ENCODE measurements around the gene AURKAIP1.

AURKAIP1 gene

DNA sequence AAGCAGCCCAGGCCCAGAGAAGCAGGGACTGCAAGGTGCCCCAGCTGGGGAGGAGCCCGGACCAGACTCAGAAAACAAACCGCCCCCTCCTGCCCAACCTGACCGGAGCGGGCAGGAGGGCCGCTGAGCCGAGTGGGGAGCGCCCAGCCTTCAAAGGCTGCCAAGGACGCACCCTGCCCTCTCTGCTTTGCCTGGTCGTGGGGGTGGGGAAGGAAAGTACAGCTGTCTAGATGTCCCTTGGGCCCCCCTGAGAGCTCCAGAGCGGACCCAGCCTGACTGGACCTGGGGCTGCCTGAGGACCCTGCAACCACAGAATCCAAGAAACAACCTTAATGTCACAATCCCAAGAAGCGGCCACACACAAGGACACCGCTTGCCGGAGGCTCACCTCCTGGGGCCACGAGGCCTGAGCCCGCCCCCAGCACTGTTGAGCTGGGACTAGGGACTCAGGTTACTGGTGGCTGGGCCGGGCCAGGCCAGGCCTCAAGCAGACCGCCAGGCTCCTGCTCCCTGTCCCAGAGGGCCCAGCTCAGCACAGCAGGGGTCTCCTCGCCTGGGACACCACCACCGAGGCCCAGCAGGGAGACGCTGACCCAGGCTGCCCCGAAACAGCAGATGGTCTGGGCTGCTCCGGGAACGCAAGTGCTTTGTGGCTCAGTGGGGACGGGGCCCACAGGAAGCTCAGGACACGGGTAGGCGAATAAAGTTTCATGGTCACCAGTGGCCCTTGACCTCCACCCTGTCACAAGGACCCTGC lies 27.2 kb downstream of the AURKAIP1 start:
- DNase-seq (ENCODE audit: low spot score), result no peak

DNA sequence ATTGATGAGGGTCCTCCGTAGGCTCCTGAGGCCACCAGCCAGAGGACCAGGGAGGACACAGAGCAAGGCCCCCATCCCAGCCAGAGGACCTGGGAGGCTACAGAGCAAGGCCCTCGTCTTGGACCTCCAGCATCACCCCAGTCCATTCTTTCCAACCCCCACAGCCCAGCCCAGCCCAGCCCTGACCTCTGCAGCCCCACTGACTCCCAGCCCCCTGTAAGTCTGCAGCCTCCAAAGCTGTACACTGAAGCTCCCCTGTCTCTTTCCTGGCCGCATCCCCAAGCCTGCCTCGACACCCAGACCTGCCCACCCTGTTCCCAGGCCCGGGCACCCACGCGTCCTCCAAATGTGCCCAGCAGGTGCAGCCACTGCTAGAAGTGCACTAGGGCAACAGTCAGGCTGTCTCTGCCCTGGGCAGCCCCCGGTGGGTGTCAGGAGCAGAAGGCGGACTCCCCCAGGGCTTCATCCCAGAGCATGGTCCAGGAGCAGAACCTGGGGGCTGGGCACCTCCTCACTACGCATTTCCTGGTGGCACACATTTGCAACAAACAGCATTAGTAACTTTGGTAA lies 27.9 kb downstream of the AURKAIP1 start:
- no peak for DNase-seq (ENCODE audit: low spot score)

DNA sequence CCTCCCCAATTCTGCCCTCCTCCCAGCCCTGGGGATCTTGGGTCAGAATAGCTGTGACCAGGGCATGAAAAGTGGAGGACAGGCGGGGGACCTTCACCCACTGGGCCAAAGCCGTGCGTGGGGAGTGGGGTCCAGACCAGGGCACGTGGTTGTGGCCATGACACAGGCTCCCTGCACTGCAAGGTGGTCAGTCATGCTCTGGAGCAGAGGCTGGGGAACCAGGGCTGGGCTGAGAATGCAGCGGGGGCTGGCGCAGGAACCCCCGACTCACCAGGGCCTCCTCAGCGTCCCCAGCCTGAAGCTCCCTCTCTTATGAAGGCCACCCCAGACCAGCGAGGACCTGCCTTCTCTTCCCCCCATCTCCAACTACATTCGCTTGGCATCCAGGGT lies 28.5 kb downstream of the AURKAIP1 start:
- no peak for DNase-seq (ENCODE audit: low spot score)

DNA sequence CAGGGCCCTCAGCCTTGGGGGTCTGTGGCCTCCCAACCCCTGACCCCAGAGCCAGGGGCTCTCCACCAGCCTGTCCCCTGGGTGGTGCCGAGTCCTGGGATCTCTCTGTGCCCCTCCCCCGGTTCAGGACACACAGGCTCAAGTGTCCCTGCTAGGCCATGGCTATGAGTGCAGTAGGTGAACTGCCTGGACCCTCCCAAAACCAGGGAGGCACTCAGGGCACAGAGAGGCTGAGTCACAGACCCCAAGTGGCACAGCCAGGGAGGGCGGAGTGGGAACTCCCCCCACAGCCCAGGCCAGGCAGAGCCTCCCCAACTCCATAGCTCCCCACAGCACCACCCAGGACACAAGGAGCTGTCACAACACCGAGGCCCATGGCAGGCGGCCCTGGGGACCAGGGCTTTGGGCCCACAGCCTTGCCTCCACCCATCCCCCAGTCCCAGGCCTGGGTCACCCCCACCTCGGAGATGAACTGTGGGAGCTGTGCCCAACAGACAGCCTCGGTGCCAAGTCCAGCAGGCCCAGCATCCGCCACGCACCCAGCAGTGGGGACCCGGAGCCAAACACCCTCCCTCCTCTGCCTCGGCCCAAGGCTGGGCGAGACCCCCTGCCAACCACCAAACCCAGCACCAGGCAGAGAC lies 29.0 kb downstream of the AURKAIP1 start:
- DNase-seq (ENCODE audit: low spot score), result no peak

DNA sequence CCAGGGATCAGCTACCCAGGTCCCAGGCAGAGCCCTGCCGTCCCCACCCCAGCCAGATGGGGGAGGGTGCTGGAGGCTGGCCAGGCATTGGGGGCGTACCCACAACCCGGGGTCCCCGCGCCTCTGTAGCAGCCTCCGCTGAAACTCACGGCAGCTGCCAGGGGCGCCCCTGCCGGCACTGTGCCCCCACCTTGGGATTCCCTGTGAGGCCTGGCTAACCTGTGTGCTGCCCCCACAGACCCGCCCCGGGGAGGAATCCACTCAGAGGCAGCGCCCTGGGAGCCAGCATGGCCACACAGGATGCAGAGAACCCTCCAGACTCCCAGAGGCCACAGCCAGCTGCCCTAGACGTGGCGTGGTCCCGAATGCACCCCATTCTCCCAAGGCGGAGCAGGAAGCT lies 29.6 kb downstream of the AURKAIP1 start:
- DNase-seq (ENCODE audit: low spot score), result no peak

DNA sequence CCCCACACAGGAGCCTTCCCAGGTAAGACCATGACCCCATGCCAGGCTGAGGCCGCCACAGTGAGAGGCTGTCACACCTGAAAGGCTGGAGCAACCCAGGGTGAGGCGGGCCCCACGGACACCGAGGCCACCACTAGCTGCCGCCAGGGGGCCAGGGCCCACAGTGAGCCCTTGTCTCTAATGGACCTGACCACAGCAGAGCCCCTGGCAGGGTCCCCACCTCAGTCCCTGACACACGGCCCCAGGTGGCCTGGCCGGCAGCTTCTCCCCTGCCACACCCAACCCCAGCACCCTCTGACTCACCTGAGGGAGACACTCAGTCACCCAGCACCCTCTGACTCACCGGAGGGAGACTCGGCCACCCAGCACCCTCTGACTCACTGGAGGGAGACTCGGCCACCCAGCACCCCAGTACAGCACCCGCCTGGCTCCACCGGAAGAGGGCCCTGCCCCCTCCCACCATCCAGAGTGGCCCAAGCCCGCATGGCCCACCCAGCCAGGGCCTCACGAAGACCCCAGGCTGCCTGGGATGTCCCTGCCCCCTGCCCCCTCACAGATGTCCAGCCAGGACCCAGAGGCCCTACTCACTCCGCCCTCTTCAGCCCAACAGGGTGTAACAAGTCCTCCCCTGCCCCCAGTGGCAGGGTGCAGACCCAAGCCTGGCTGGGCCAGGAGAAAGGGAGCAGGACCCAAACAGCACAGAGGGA lies 30.2 kb downstream of the AURKAIP1 start:
- DNase-seq (ENCODE audit: low spot score), result no peak

DNA sequence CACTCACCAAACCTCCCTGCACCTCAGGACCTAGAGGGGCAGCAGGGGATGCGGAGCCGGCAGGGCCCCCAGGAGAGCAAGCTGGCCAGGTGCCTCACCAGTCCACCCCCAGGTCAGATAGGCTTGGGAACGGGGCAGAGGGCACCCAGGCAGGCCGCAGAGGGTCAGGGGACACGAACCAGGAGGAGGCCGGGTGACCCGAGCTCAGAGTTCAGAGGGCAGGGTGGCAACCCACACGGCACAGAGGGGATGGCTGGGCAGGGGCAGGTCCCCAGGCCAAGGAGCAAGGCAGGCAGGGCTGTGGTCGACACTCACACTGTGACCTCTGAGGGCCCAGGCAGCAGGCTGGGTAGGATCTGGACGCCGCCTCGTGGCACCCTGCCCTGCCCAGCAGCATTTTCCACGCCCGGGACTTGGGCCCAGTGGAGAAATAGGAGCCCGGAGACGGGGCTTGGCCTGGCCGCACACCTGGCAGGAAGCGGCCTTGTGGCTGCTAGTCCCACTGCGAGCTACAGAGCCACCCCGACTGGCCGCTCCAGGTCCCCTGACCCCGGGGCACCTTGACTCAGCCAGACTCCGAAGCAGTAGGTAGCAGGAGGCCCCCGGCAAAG lies 31.1 kb downstream of the AURKAIP1 start:
- DNase-seq (ENCODE audit: low spot score), result no peak

DNA sequence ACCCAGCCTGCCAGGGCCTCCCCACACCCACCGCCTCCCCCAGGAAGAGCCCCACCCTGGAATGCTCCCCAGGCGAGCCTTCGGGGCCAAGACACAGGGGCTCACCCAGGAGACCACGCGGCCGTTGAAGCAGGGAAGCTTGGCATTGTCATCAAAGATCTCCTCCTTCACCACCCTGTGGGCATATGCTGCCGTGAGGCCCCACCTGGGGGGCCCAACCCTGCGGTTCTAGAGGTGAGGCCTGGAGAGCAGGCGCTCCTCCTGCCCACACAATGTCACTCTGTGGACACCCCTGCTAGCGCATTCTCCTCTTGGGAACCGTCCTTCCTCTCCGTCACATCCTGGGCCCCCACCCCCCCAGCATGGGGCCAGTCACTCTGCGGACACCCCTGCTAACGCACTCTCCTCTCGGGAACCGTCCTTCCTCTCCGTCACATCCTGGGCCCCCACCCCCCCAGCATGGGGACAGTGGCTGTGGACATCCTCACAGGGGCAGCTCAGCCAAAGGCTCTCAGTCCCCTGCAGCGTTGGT lies 32.4 kb downstream of the AURKAIP1 start:
- no peak for DNase-seq (ENCODE audit: low spot score)

DNA sequence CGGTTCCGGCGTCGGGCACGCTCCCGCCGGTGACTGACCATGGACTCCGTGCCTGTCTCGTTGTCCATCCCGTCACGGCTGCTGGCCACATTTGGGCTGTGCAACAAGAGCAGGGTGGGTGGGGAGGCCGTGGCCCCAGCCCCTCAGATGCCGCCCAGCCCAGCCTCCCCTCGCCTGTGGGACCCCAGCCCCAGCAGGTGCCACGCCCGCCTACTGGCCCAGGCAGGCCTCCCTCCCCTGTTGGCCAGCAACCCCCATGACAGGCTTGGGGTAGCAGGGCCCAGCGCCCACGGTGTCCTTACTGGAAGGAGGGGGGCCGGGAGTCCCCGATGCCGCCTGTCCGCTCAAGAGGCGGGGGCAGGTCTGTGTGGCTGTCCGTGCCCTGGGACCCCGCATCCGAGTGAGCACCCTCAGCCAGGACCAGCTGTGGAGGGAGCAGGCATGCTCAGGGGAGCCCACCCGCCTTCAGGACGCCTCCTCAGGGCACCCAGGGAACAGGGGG lies 32.9 kb downstream of the AURKAIP1 start:
- DNase-seq (ENCODE audit: low spot score), result no peak

DNA sequence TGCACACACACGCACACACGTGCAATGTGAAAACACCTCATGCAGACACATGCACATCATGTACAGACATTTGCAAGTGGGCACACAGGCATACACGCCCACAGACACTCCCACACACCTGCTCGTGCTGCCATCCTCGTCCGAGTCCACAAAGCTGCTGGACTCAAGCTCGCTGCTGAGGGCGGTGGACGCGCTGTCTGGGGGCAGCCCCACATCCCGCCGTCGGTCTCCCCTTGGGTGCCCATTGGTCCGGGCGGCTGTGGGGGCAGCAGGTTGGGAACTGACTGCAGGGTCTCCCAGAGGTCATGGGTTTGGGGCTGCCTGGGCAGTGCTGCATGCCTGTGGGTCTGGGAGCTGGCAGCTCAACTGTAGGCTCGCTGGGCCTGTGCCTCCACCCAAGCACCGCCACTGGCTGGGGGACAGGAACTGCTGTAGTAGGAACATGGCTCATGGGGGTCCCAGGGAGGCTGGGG lies 33.4 kb downstream of the AURKAIP1 start:
- DNase-seq (ENCODE audit: low spot score), result no peak

DNA sequence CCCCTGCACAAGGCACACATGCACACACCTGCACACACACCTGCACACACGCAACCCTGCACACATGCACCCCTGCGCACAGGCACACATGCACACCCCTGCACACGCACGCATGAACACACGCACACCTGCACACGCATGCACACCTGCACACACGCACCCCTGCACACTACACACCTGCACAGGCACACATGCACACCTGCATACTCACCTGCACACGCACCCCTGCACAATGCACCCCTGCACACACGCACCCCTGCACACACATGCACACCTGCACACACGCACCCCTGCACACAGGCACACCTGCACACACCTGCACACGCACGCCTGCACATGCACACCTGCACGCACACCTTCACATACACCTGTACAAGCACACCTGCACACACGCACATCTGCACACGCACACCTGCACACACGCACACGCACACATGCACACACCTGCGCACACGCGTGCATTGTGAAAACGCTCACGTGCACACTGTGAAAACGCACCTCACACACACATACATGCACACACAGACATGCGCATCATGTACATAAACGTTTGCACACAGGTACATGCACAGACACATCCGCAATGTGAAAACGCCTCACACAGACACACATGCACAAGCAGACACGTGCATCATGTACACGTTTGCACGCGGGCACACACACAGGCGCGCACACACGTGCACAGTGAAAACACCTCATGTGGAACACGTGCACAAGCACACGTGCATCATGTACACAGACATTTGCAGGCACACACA lies 34.0 kb downstream of the AURKAIP1 start:
- no peak for DNase-seq (ENCODE audit: low spot score)

DNA sequence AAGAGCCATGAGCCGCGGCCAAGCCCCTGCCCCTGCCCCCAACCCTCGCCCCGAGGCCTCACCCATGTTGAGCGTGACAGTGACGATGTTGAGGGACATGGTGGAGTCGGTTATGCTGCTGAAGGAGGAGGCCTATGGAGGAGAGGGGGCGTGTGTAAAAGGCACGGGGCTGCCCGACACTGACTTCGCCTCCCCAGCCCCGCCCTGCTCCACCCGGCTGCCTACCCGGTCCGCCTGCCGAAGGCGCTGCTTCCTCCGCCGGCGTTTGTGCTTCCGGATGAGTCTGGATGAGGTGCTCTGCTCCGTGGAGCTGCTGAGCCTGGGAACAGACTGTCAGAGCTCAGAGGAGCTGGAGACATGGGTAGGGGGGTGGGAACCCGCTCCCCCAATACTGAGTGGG lies 34.8 kb downstream of the AURKAIP1 start:
- DNase-seq (ENCODE audit: low spot score), result no peak

DNA sequence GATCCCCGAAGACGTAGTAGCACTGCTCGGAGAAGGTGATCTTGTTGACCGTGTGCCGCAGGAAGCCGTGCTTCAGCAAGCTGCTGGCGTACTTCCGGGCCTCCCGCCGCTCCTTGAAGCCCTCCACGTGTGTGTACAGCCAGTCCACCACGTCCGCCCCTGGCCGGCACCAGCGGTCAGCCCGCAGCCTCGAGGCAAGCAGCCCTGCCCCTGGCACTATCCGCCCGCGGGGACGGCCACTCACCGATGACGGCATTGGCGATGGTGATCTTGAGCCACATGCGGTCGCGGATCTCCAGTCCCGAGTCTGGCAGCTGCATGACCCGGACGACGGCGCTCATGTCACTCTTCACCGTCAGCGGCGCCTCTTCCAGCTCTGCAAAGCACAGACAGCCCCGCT lies 36.7 kb downstream of the AURKAIP1 start:
- no peak for DNase-seq (ENCODE audit: low spot score)

DNA sequence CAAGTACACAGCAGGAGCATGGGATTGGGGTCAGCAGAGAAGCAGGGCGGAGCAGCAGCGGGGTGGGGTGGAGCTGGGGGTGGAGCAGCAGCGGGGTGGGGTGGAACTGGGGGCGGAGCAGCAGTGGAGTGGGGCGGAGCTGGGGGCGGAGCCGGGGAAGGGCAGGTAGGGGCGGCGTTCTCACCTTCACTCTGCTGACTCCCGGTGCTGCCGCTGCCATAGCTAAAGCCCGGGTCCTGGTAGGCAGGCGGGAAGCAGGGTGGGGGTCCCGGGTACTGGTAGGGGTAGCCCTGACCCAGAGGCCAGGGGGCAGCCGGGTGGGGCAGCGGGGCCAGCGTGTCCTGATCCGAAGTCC lies 37.2 kb downstream of the AURKAIP1 start:
- peak; percentile 74 for DNase-seq (ENCODE audit: low spot score)

DNA sequence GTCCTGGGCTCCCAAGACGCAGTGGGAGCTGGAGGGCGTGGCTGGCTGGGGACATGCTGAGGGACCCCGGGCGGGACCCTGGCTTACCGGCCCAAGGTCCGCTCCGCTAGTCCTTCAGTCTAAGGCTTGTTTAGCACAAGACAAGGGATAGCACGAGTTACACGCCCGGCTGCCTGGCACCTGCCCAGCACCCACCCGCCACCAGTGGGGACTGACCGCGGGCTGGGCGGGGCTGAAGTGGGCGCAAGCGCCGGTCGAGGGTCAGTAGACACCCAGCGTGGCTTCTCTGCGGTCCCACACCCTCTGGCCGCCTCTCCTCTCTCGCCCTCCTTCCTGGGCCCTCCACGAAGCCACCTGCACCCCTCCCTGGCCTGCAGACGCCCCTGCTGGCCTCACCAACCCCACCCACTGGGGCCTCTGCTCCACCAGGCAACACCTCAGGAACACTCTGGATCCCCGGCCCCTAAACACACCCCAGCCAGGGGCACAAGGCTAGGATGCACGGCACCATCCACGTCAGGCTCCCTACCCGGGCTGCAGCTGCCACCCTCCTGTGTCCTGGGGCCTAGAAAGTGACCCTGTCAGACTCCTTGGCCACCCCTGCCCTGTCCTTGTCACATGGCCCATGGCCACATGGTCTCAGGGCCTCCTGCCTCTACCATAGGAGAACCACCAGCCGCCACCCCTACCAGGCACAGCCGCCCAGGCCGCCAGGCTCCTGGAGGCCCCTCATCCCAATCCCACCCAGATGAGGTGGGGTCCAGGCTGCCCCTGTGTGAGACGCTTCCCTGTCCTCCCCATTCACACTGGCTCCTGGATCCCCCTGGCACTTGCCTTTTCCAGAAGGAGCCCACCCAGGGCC lies 37.8 kb downstream of the AURKAIP1 start:
- DNase-seq (ENCODE audit: low spot score), result no peak

DNA sequence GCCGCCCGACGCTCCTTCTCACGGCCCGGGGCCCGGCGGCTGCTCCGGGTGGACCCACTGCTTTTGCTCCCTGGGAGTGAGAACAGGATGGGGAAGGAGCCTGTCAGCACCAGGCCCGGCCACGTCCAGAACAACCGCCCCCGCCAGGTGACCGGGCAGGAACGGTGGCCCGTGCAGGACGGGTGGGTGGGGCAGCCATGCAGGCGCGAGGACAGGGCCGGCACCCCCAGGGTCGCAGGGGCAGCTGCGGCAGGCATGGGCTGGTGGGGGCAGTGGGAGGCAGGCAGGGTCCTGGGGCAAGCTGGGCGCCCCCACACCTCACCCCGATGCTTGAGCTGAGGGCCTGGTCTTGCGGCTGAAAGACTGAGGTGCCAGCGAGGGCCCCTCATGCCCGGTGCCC lies 38.6 kb downstream of the AURKAIP1 start:
- DNase-seq (ENCODE audit: low spot score), result no peak

DNA sequence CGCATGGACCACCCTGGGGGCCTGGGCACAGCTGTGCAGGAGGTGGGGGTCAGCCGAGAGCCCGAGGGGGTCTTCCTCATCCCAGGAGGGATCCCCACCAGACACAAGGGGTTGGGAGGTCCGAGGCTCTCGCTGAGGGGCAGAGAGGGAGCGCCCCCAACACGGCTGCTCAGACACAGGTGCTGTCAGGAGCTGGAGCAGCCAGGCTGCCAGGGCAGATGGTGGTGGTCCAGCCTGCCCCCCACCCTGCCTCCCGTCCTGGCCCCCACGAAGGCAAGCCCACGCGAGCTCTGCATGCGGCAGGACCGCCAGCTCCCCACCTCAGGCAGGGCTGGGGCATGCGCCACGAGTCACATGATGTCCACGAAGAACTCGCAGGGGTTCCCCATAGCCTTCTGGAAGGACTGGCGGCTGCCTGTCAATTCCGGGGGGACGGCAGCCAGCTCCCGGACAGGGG lies 39.2 kb downstream of the AURKAIP1 start:
- no peak for DNase-seq (ENCODE audit: low spot score)

DNA sequence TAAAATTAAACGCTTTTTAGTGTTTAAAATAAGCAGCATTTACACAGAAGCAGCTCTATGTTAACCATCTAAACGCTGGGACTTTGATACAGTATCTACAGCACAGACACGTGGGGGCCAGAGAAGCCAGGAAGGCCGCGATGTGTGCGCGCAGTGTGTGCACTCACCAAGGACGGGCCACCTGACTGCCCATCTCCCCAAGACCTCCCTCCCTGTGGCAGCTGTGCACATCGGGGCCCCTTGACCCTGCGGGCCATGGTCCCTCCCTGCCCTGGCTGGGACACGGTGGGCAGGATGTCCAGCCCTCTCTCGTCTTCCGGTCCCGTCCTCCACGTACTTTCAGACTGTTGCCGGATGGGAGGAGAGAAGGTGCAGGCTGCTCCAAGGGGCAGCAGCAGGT lies 39.7 kb downstream of the AURKAIP1 start:
- DNase-seq (ENCODE audit: low spot score), result no peak

DNA sequence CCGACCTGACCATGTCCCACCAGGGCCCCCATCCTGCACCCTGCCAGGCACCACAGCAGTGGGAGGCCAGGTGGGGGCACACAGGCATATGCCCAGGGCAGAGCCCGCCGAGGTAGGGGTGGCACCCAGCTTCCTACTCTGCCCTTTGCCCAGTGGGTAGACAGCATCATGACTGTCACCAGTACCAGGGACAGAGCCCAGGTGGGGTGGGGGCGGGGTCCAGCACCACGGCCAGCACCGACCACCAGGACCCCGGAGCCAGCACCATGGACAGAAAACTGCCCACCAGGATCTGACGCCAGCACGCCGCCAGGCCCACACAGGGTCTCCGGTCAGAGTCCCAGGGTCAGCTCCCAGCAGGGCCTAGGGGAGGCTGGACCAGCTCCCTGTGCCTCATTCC lies 40.2 kb downstream of the AURKAIP1 start:
- no peak for DNase-seq (ENCODE audit: low spot score)

DNA sequence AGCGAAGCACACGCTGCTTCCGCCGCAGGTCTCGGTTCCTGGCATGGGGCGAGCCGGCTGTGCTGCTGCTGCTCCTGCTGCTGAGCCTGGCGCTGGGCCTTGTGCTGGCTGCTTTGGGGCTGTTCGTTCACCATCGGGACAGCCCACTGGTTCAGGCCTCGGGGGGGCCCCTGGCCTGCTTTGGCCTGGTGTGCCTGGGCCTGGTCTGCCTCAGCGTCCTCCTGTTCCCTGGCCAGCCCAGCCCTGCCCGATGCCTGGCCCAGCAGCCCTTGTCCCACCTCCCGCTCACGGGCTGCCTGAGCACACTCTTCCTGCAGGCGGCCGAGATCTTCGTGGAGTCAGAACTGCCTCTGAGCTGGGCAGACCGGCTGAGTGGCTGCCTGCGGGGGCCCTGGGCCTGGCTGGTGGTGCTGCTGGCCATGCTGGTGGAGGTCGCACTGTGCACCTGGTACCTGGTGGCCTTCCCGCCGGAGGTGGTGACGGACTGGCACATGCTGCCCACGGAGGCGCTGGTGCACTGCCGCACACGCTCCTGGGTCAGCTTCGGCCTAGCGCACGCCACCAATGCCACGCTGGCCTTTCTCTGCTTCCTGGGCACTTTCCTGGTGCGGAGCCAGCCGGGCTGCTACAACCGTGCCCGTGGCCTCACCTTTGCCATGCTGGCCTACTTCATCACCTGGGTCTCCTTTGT lies 41.3 kb downstream of the AURKAIP1 start:
- no peak for DNase-seq (ENCODE audit: low spot score)

Data from germinal center (tissue), 1 donor.